HCT116 (cell line): ENCODE data around the gene TRIOBP. TPM values are rescaled to one million over a fixed set of nuclear protein-coding genes. Genes with fewer than 3 reads are reported as not detected.

Experiments
- ATAC-seq: fragments of 200-7000 bp; cut with Tn5 transposase; 2 replicates; pipeline ENCODE4 v1.9.1; 2020; ENCODE audit warnings: mild to moderate bottlenecking, moderate library complexity
- BruUV-seq: library from RNA; stranded (reverse); fragments of 400-500 nt; replicated peaks from 2 replicates; lab custom pipeline; 2021; lab: Mats Ljungman, UMichigan
- CTCF ChIA-PET: fragments of 300-600 bp; sonication (Branson Sonifier 250); formaldehyde crosslinking; loops from one replicate; lab custom pipeline; 2021; ENCODE audit warnings: antibody characterized with exemption; lab: Charles Lee
- POLR2A ChIA-PET: fragments of 300-600, 350-600 bp; sonication (Branson Sonifier 250); formaldehyde crosslinking; loops from one replicate; lab custom pipeline; 2021; ENCODE audit warnings: antibody characterized with exemption; lab: Charles Lee
- RAD21 ChIA-PET, 2 experiments: fragments of 300-600 bp; sonication (Branson Sonifier 250); formaldehyde crosslinking; loops; one replicate each; lab custom pipeline; 2023; ENCODE audit warnings: low total read pairs in 2 of 2; ENCODE audit not compliant: uncharacterized antibody in 2 of 2, unreplicated experiment in 2 of 2, low non-redundant PET in 1 of 2; lab: Charles Lee
- DNase-seq: peaks from one replicate; pipeline ENCODE4 v3.0.0-alpha.2; 2010; ENCODE audit warnings: low read depth, low spot score
- H2AFZ ChIP-seq: fragments of 200-600 bp; shearing (Covaris generic), sonication (generic); 2 replicates; pipeline ENCODE4 v1.6.1; 2017; ENCODE audit warnings: low read depth, mixed run types, mixed read lengths, antibody characterized with exemption, low read length; ENCODE audit not compliant: poor library complexity, severe bottlenecking
- H3K27ac ChIP-seq: 2 replicates; pipeline ENCODE4 v1.5.1; 2012; ENCODE audit warnings: low read depth, low read length
- H3K27me3 ChIP-seq: fragments of 200-600 bp; sonication (generic); 2 replicates; pipeline ENCODE4 v1.6.1; 2016; ENCODE audit warnings: mixed run types, low read length, mixed read lengths; ENCODE audit not compliant: insufficient read depth
- H3K36me3 ChIP-seq, 2 experiments: fragments of 200-500 bp in 1 of 2; fragments of 200-600 bp in 1 of 2; sonication (Bioruptor generic) in 1 of 2; sonication (generic) in 1 of 2; 2 replicates each; pipeline versions ENCODE4 v1.5.1 to v1.6.1; 2014 to 2016; ENCODE audit warnings: low read length in 2 of 2, inconsistent platforms in 1 of 2, mixed read lengths in 1 of 2, mixed run types in 1 of 2; ENCODE audit not compliant: insufficient read depth in 2 of 2, control insufficient read depth in 1 of 2
- H3K4me1 ChIP-seq, 2 experiments: fragments of 200-600 bp in 1 of 2; sonication (generic) in 1 of 2; 2 replicates each; pipeline versions ENCODE4 v1.5.1 to v1.6.1; 2012 to 2017; ENCODE audit warnings: low read length in 2 of 2, inconsistent platforms in 1 of 2, mild to moderate bottlenecking in 1 of 2, mixed read lengths in 1 of 2, mixed run types in 1 of 2, moderate library complexity in 1 of 2; ENCODE audit not compliant: insufficient read depth in 2 of 2, control insufficient read depth in 1 of 2
- H3K4me2 ChIP-seq: fragments of 200-600 bp; sonication (generic); 2 replicates; pipeline ENCODE4 v1.6.1; 2017; ENCODE audit warnings: mixed run types, low read length, mixed read lengths
- H3K4me3 ChIP-seq, 2 experiments: fragments of 200-600 bp in 1 of 2; sonication (generic) in 1 of 2; replicated peaks in 1 of 2; 2 replicates each; pipeline ENCODE4 v1.5.1; 2011 to 2016; ENCODE audit warnings: low read length in 2 of 2, control low read depth in 1 of 2, low read depth in 1 of 2, mild to moderate bottlenecking in 1 of 2, mixed read lengths in 1 of 2, mixed run types in 1 of 2
- H3K79me2 ChIP-seq: fragments of 200-600 bp; sonication (generic); 2 replicates; pipeline ENCODE4 v1.6.1; 2017; ENCODE audit warnings: mild to moderate bottlenecking, mixed run types, low read length, moderate library complexity, mixed read lengths; ENCODE audit not compliant: insufficient read depth
- H3K9ac ChIP-seq: fragments of 200-600 bp; sonication (generic); 2 replicates; pipeline ENCODE4 v1.6.1; 2016; ENCODE audit warnings: low read length, mixed read lengths
- H3K9me2 ChIP-seq: fragments of 200-600 bp; sonication (generic), shearing (Covaris generic); 2 replicates; pipeline ENCODE4 v1.6.1; 2017; ENCODE audit warnings: mixed run types, mild to moderate bottlenecking, moderate library complexity; ENCODE audit not compliant: insufficient read depth
- H3K9me3 ChIP-seq, 2 experiments: fragments of 200-500 bp in 1 of 2; fragments of 200-600 bp in 1 of 2; sonication (Bioruptor generic) in 1 of 2; sonication (generic) in 1 of 2; 2 replicates each; pipeline ENCODE4 v1.6.1; 2014 to 2017; ENCODE audit warnings: low read length in 2 of 2, mixed read lengths in 2 of 2, inconsistent platforms in 1 of 2, low read depth in 1 of 2, mild to moderate bottlenecking in 1 of 2, mixed run types in 1 of 2, moderate library complexity in 1 of 2; ENCODE audit not compliant: control insufficient read depth in 1 of 2, insufficient read depth in 1 of 2
- H4K20me1 ChIP-seq: fragments of 200-600 bp; sonication (generic), shearing (Covaris generic); 2 replicates; pipeline ENCODE4 v1.6.1; 2017; ENCODE audit warnings: mixed run types, mild to moderate bottlenecking, moderate library complexity; ENCODE audit not compliant: insufficient read depth
- CBX3 ChIP-seq: IDR thresholded peaks from 2 replicates; pipeline ENCODE4 v1.6.1; 2012; ENCODE audit warnings: low read depth
- CEBPB ChIP-seq: IDR thresholded peaks from 2 replicates; pipeline ENCODE4 v1.6.1; 2012; ENCODE audit warnings: low read depth
- CTCF ChIP-seq, 3 experiments: fragments of 200-600 bp in 1 of 3; sonication (generic) in 1 of 3; IDR thresholded peaks in 2 of 3; conservative IDR thresholded peaks in 1 of 3; 2 replicates each; pipeline ENCODE4 v1.5.1; 2012 to 2017; ENCODE audit warnings: low read depth in 2 of 3, low read length in 2 of 3, antibody characterized with exemption in 1 of 3, borderline replicate concordance in 1 of 3, control low read depth in 1 of 3, mild to moderate bottlenecking in 1 of 3, mixed read lengths in 1 of 3, mixed run types in 1 of 3, moderate library complexity in 1 of 3; ENCODE audit not compliant: insufficient read depth in 1 of 3
- EGR1 ChIP-seq: IDR thresholded peaks from 2 replicates; pipeline ENCODE4 v1.6.1; 2012; ENCODE audit warnings: low read depth
- ELF1 ChIP-seq: IDR thresholded peaks from 2 replicates; pipeline ENCODE4 v1.6.1; 2012; ENCODE audit warnings: low read depth, borderline replicate concordance
- EZH2 ChIP-seq: fragments of 200-600 bp; sonication (generic); IDR thresholded peaks from 2 replicates; pipeline ENCODE4 v1.6.1; 2017; ENCODE audit warnings: antibody characterized with exemption, mixed run types
- EZH2phosphoT487 ChIP-seq: fragments of 200-600 bp; IDR thresholded peaks from 2 replicates; pipeline ENCODE4 v1.6.1; 2018; ENCODE audit warnings: antibody characterized with exemption, borderline replicate concordance
- FOSL1 ChIP-seq: IDR thresholded peaks from 2 replicates; pipeline ENCODE4 v1.6.1; 2012; ENCODE audit warnings: low read depth
- JUND ChIP-seq: IDR thresholded peaks from 2 replicates; pipeline ENCODE4 v1.6.1; 2012
- POLR2A ChIP-seq: IDR thresholded peaks from 2 replicates; pipeline ENCODE4 v1.7.0; 2011; ENCODE audit warnings: borderline replicate concordance; ENCODE audit not compliant: insufficient read depth, insufficient read length; ENCODE audit errors: extremely low read depth
- RAD21 ChIP-seq: IDR thresholded peaks from 2 replicates; pipeline ENCODE4 v1.6.1; 2012; ENCODE audit warnings: low read depth, mild to moderate bottlenecking
- SIN3A ChIP-seq: IDR thresholded peaks from 2 replicates; pipeline ENCODE4 v1.6.1; 2012; ENCODE audit warnings: low read depth
- SP1 ChIP-seq: IDR thresholded peaks from 2 replicates; pipeline ENCODE4 v1.6.1; 2012; ENCODE audit warnings: low read depth
- SRF ChIP-seq: IDR thresholded peaks from 2 replicates; pipeline ENCODE4 v1.6.1; 2012; ENCODE audit warnings: low read depth
- TCF7L2 ChIP-seq: IDR thresholded peaks from 2 replicates; pipeline ENCODE4 v1.7.0; 2011; ENCODE audit warnings: borderline replicate concordance, inconsistent platforms; ENCODE audit not compliant: insufficient read depth, insufficient read length; ENCODE audit errors: extremely low read depth
- YY1 ChIP-seq: IDR thresholded peaks from 2 replicates; pipeline ENCODE4 v1.6.1; 2011; ENCODE audit warnings: low read length, low read depth, moderate library complexity, mild to moderate bottlenecking; ENCODE audit not compliant: insufficient replicate concordance; ENCODE audit errors: extremely low read depth
- ZBTB33 ChIP-seq: IDR thresholded peaks from 2 replicates; pipeline ENCODE4 v1.6.1; 2011; ENCODE audit warnings: mild to moderate bottlenecking, low read length, moderate library complexity; ENCODE audit not compliant: insufficient replicate concordance; ENCODE audit errors: extremely low read depth
- ZFX ChIP-seq: fragments of 450-650 bp; IDR thresholded peaks from 2 replicates; pipeline ENCODE4 v1.6.1; 2017
- ZNF274 ChIP-seq: fragments of 200-500 bp; sonication (Bioruptor generic); IDR thresholded peaks from 2 replicates; pipeline ENCODE4 v1.6.1; 2014; ENCODE audit warnings: mild to moderate bottlenecking, low read depth, low read length, inconsistent platforms
- intact Hi-C: fragments of 100-400 bp; cut with micrococcal nuclease; formaldehyde crosslinking; loops from 2 replicates; pipeline ENCODE4 v1.10.0; 2022
- total RNA-seq: library from RNA; stranded (reverse); gene quantifications from one replicate; pipeline ENCODE4 v1.2.1, GENCODE V29; 2021; ENCODE audit not compliant: unreplicated experiment

The TRIOBP gene
- total RNA-seq, 1 experiment from 2014 or later, result 244 TPM

- Histone ChIP-seq H3K4me1 (peaks cover 13 to 46% of the 10 kb centered on the region in 2 experiments), H2AFZ (no peak overlapping the region), H3K36me3 (no peaks in the 10 kb centered on the region), H3K4me3 (no peak overlapping the region), H3K9ac (no peak overlapping the region), H3K79me2 (no peaks in the 10 kb centered on the region), H3K4me2 (no peak overlapping the region), H4K20me1 (no peaks in the 10 kb centered on the region), H3K27ac (no peak overlapping the region), H3K9me2 (no peaks in the 10 kb centered on the region), H3K27me3 (no peaks in the 10 kb centered on the region), H3K9me3 (no peaks in the 10 kb centered on the region)
- no peak for DNase-seq
- TF ChIP-seq EZH2phosphoT487 (no peak), TCF7L2 (no peak), CEBPB (no peak), EGR1 (no peak), ELF1 (no peak), SP1 (no peak), POLR2A (no peak), ZBTB33 (no peak), ZFX (no peak), CBX3 (no peak), SRF (no peak), ZNF274 (no peak), EZH2 (no peak), FOSL1 (no peak), RAD21 (no peak), JUND (no peak), YY1 (no peak), CTCF (IDR thresholded peaks at IDR 0.05 in 2 of 3, conservative IDR thresholded peaks at IDR 0.05 in 1 of 3; ENCODE audit: borderline replicate concordance in 1 of 3, insufficient read depth in 1 of 3, low read depth in 2 of 3, low read length in 2 of 3) (no peak), SIN3A (no peak)
- CTCF ChIA-PET, result no interaction called here
- BruUV-seq, result no TSS peak
- POLR2A ChIA-PET, result no interaction called here
- ATAC-seq, result no peak
- intact Hi-C loops, result loop anchor here (5.0 kb wide), 2 partner anchors 153 to 168 kb away; partner anchors contain the start of gene SH3BP1
- RAD21 ChIA-PET, result no interaction called here
Measured at GRCh38 chr22:37790234-37790633, 93.4 kb downstream of the TRIOBP start.
